ENCODE measurements around the gene TRAK2. TPM values are rescaled to one million over a fixed set of nuclear protein-coding genes. Genes with fewer than 3 reads are reported as not detected.
"Not testable (repeated sequence)": the region's sequence is repeated elsewhere in the genome, so short reads cannot be mapped to it uniquely, and the experiment has no call there.

Gene TRAK2
- total RNA-seq, 2 experiments from 2014 or later, result 7.1 to 11.9 TPM

- intact Hi-C loops (cut with micrococcal nuclease; ENCODE audit: unreplicated experiment), result no loop called here
- no peak for DNase-seq (ENCODE audit: low spot score)
- H3K9me3 ChIP-seq (ENCODE audit: low read length), result peaks cover 10% of the 10 kb centered on the region; the same call in 1 of the 2 replicates
- no peak overlapping the region for H3K4me2 ChIP-seq (ENCODE audit: low read length)
- H3K4me3 ChIP-seq (ENCODE audit: low read depth, low read length, poor library complexity, severe bottlenecking), result no peak overlapping the region
- H3K36me3 ChIP-seq (ENCODE audit: insufficient read depth, low read length), result no peaks in the 10 kb centered on the region
- TF ChIP-seq EZH2phosphoT487 (IDR thresholded peaks at IDR 0.05; ENCODE audit: borderline replicate concordance, low read depth, low read length), result no peak
- TF ChIP-seq, protein P1, sequence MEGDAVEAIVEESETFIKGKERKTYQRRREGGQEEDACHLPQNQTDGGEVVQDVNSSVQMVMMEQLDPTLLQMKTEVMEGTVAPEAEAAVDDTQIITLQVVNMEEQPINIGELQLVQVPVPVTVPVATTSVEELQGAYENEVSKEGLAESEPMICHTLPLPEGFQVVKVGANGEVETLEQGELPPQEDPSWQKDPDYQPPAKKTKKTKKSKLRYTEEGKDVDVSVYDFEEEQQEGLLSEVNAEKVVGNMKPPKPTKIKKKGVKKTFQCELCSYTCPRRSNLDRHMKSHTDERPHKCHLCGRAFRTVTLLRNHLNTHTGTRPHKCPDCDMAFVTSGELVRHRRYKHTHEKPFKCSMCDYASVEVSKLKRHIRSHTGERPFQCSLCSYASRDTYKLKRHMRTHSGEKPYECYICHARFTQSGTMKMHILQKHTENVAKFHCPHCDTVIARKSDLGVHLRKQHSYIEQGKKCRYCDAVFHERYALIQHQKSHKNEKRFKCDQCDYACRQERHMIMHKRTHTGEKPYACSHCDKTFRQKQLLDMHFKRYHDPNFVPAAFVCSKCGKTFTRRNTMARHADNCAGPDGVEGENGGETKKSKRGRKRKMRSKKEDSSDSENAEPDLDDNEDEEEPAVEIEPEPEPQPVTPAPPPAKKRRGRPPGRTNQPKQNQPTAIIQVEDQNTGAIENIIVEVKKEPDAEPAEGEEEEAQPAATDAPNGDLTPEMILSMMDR (conservative IDR thresholded peaks at IDR 0.05; ENCODE audit: low read length), result no peak
- BruUV-seq (replicated peaks), result no TSS peak
- no peaks in the 10 kb centered on the region for H3K4me1 ChIP-seq (ENCODE audit: insufficient read depth, low read length, poor library complexity, severe bottlenecking)
- H3K27ac ChIP-seq (ENCODE audit: low read depth, low read length, poor library complexity, severe bottlenecking), result no peak overlapping the region
- no peaks in the 10 kb centered on the region for H3K9me2 ChIP-seq (ENCODE audit: insufficient read depth, low read length)
- H3K79me2 ChIP-seq (ENCODE audit: insufficient read depth, low read depth, low read length), result no peaks in the 10 kb centered on the region
- H4K20me1 ChIP-seq (ENCODE audit: insufficient read depth, low read length), result no peaks in the 10 kb centered on the region
- CTCF ChIA-PET (ENCODE audit: unreplicated experiment), result no interaction called here
- H2AFZ ChIP-seq (ENCODE audit: low read length), result no peak overlapping the region
- POLR2A ChIA-PET, result no interaction called here
Observed at GRCh38 chr2:201369775-201370174, 81.5 kb downstream of the TRAK2 start.

GRCh38 chr2:201369318-201369717, 81.9 kb downstream of the TRAK2 start:
- H3K79me2 ChIP-seq (ENCODE audit: insufficient read depth, low read depth, low read length); H3K9me2 ChIP-seq (ENCODE audit: insufficient read depth, low read length); intact Hi-C loops (cut with micrococcal nuclease; ENCODE audit: unreplicated experiment); BruUV-seq (replicated peaks); DNase-seq (ENCODE audit: low spot score); H3K9me3 ChIP-seq (ENCODE audit: low read length); H4K20me1 ChIP-seq (ENCODE audit: insufficient read depth, low read length); H3K4me2 ChIP-seq (ENCODE audit: low read length); H3K27ac ChIP-seq (ENCODE audit: low read depth, low read length, poor library complexity, severe bottlenecking); H3K36me3 ChIP-seq (ENCODE audit: insufficient read depth, low read length); CTCF ChIA-PET (ENCODE audit: unreplicated experiment); H3K4me1 ChIP-seq (ENCODE audit: insufficient read depth, low read length, poor library complexity, severe bottlenecking); H3K4me3 ChIP-seq (ENCODE audit: low read depth, low read length, poor library complexity, severe bottlenecking); POLR2A ChIA-PET; H2AFZ ChIP-seq (ENCODE audit: low read length): not testable (repeated sequence)

- Histone ChIP-seq H3K79me2 (ENCODE audit: insufficient read depth, low read depth, low read length) (no peaks in the 10 kb centered on the region), H3K9me2 (ENCODE audit: insufficient read depth, low read length) (no peaks in the 10 kb centered on the region), H3K36me3 (ENCODE audit: insufficient read depth, low read length) (peaks cover 7% of the 10 kb centered on the region), H4K20me1 (ENCODE audit: insufficient read depth, low read length) (no peaks in the 10 kb centered on the region), H3K4me3 (ENCODE audit: low read depth, low read length, poor library complexity, severe bottlenecking) (no peak overlapping the region), H3K4me2 (ENCODE audit: low read length) (no peak overlapping the region), H2AFZ (ENCODE audit: low read length) (no peak overlapping the region), H3K4me1 (ENCODE audit: insufficient read depth, low read length, poor library complexity, severe bottlenecking) (no peaks in the 10 kb centered on the region), H3K27ac (ENCODE audit: low read depth, low read length, poor library complexity, severe bottlenecking) (no peak overlapping the region), H3K9me3 (ENCODE audit: low read length) (peaks cover 15% of the 10 kb centered on the region)
- BruUV-seq (replicated peaks), result no TSS peak
- ChIA-PET POLR2A (interaction anchor here (0.6 kb wide), 1 partner anchor 48 kb away, joined by 4 read pairs; no protein-coding TSS in a partner anchor), CTCF (ENCODE audit: unreplicated experiment) (no interaction called here)
- DNase-seq (ENCODE audit: low spot score), result no peak
- intact Hi-C loops (cut with micrococcal nuclease; ENCODE audit: unreplicated experiment), result no loop called here
- TF ChIP-seq EZH2phosphoT487 (IDR thresholded peaks at IDR 0.05; ENCODE audit: borderline replicate concordance, low read depth, low read length), result no peak
Observed at GRCh38 chr2:201366146-201366545, 85.1 kb downstream of the TRAK2 start.

Data from OCI-LY7 (cell line).